ENCODE measurements around the gene ANKHD1. TPM values are rescaled to one million over a fixed set of nuclear protein-coding genes. Genes with fewer than 3 reads are reported as not detected.
"Not testable (repeated sequence)": the region's sequence is repeated elsewhere in the genome, so short reads cannot be mapped to it uniquely, and the experiment has no call there.

Gene ANKHD1
- polyA plus RNA-seq, 5 donors, result 97.8 to 144 (median 128) TPM

- no peak for DNase-seq
Measured at GRCh38 chr5:140420226-140420570, 18.6 kb downstream of the ANKHD1 start.

DNA sequence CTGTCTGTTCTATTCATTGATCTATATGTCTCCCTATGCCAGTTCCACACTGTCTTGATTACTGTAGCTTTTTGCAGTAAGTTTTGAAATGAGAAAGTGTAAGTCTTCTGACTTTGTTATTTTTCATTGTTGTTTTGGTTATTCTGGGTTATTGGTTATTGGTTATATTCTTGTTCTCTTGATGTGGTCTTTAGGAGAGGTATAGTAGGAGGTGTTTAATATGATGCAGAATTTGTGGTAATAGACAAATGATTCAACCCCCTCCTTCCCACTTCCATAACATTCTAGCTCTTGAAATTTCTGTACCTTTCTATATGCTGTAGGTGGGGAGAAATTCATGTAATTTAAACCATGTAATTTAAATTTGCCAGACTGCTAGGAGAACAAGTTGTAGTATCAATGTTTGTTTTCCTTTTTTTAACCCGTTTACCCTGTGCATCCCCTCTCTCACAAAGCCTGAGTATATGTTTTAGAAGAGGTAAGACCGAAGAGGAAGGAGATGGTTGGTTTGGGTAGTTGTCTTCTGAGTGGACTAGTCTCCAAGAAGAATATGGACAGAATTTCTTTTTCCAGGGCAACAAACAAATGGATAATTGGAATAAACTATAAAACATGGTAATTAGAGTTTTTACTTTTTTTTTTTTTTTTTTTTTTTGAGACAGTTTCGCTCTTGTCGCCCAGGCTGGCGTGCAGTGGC is 19.2 kb downstream of the ANKHD1 start:
- DNase-seq, result no peak

GRCh38 chr5:140421375-140421774 is 19.7 kb downstream of the ANKHD1 start:
- DNase-seq, result not testable (repeated sequence)

GRCh38 chr5:140423609-140424008 is 22.0 kb downstream of the ANKHD1 start:
- DNase-seq, result no peak

- no peak for DNase-seq
Measured at GRCh38 chr5:140424135-140424534, 22.5 kb downstream of the ANKHD1 start.

DNA sequence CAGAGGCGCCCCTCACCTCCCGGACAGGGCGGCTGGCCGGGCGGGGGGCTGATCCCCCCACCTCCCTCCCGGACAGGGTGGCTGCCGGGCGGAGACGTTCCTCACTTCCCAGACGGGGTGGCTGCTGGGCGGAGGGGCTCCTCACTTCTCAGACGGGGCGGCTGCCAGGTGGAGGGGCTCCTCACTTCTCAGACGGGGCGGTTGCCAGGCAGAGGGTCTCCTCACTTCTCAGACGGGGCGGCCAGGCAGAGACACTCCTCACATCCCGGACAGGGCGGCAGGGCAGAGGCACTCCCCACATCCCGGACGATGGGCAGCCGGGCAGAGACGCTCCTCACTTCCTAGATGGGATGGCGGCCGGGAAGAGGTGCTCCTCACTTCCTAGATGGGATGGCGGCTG is 26.1 kb downstream of the ANKHD1 start:
- DNase-seq, result not testable (repeated sequence)

- DNase-seq, result no peak
Measured at GRCh38 chr5:140429724-140430123, 28.1 kb downstream of the ANKHD1 start.

- DNase-seq, result no peak
Measured at GRCh38 chr5:140432212-140432611, 30.6 kb downstream of the ANKHD1 start.

- no peak for DNase-seq
Measured at GRCh38 chr5:140432916-140433315, 31.3 kb downstream of the ANKHD1 start.

- not testable (repeated sequence) for DNase-seq
Measured at GRCh38 chr5:140457368-140457767, 55.7 kb downstream of the ANKHD1 start.

GRCh38 chr5:140466981-140467742 is 65.5 kb downstream of the ANKHD1 start:
- DNase-seq, result no peak

- DNase-seq, result no peak
Measured at GRCh38 chr5:140468188-140468587, 66.6 kb downstream of the ANKHD1 start.

DNA sequence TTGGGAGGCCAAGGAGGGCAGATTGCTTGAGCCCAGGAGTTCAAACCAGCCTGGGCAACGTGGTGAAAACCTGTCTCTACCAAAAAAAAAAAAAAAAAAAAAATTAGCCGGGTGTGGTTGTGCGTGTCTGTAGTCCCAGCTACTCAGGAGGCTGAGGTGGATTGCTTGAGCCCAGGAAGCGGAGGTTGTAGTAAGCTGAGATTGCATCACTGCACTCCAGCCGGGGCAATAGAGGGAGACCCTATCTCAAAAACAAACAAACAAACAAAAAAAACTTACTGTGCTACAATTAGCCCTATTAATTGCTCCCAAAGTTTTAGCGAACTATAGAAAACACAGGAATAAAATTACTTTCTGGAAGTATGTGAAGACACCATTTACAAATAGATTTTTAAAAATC is 67.6 kb downstream of the ANKHD1 start:
- DNase-seq, result no peak

- DNase-seq, result no peak
Measured at GRCh38 chr5:140480310-140481014, 78.8 kb downstream of the ANKHD1 start.

GRCh38 chr5:140481758-140482157 is 80.1 kb downstream of the ANKHD1 start:
- DNase-seq, result no peak

- DNase-seq, result no peak
Measured at GRCh38 chr5:140483055-140483454, 81.4 kb downstream of the ANKHD1 start.

DNA sequence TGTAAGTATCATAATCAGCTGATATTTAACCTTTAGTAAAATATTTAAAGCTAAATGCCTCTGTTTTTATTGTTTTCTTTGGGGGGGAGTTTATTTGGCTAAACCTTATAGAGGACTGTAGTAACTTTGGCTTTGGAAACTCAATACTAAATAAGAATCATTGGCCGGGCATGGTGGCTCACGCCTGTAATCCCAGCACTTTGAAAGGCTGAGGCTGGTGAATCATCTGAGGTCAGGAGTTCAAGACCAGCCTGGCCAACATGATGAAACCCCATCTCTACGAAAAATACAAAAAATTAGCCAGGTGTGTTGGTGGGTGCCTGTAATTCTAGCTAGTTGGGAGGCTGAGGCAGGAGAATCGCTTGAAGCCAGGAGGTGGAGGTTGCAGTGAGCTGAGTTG is 86.5 kb downstream of the ANKHD1 start:
- DNase-seq, result not testable (repeated sequence)

GRCh38 chr5:140488914-140489313 is 87.3 kb downstream of the ANKHD1 start:
- DNase-seq, result no peak

- no peak for DNase-seq
Measured at GRCh38 chr5:140497897-140498296, 96.3 kb downstream of the ANKHD1 start.

GRCh38 chr5:140498591-140498990 is 97.0 kb downstream of the ANKHD1 start:
- DNase-seq, result peak in 1 of 2 donors; percentile 21

DNA sequence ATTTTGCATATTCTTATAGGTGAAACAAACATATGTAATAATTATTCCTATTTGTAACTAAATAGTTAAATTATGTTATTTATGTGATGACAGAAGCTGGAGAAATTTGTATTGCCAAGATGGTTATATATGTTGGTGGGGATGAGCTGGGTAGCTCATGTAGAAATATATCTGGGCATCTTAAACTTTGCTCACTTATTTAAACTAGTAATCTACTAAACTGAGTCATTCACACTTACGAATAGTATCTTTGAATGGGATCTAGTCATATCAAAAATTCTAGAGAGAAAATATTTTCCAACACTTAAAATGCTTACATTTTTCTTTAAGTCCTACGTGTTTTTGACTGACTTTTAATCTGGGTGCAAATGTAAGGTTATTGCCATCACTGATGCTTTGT is 101.2 kb downstream of the ANKHD1 start:
- DNase-seq, result no peak

- DNase-seq, result no peak
Measured at GRCh38 chr5:140509898-140510297, 108.3 kb downstream of the ANKHD1 start.

- no peak for DNase-seq
Measured at GRCh38 chr5:140513124-140513523, 111.5 kb downstream of the ANKHD1 start.
